Endothelial cell (in vitro differentiated cells): ENCODE data around the gene CCDC43. TPM values are rescaled to one million over a fixed set of nuclear protein-coding genes. Genes with fewer than 3 reads are reported as not detected.

Experiments
- DNase-seq: peaks from one replicate; pipeline ENCODE4 v3.0.0; 2021; ENCODE audit warnings: low spot score
- H3K27ac Mint-ChIP-seq: one replicate; pipeline ENCODE4 v1.8.0; 2021; ENCODE audit warnings: mixed read lengths, inconsistent platforms; ENCODE audit not compliant: unreplicated experiment
- H3K27me3 Mint-ChIP-seq: one replicate; pipeline ENCODE4 v1.8.0; 2021; ENCODE audit warnings: mild to moderate bottlenecking, moderate library complexity, mixed read lengths, inconsistent platforms; ENCODE audit not compliant: unreplicated experiment
- H3K36me3 Mint-ChIP-seq: one replicate; pipeline ENCODE4 v1.8.0; 2021; ENCODE audit warnings: mild to moderate bottlenecking, low read depth, mixed read lengths, inconsistent platforms; ENCODE audit not compliant: unreplicated experiment
- H3K4me1 Mint-ChIP-seq: one replicate; pipeline ENCODE4 v1.8.0; 2021; ENCODE audit warnings: mild to moderate bottlenecking, mixed read lengths, inconsistent platforms; ENCODE audit not compliant: unreplicated experiment
- H3K4me3 Mint-ChIP-seq: one replicate; pipeline ENCODE4 v1.8.0; 2021; ENCODE audit warnings: mild to moderate bottlenecking, mixed read lengths, inconsistent platforms; ENCODE audit not compliant: unreplicated experiment
- H3K9me3 Mint-ChIP-seq: one replicate; pipeline ENCODE4 v1.8.0; 2021; ENCODE audit warnings: mixed read lengths, inconsistent platforms; ENCODE audit not compliant: unreplicated experiment
- CTCF ChIP-seq: fragments of 200-600 bp; sonication (generic); IDR thresholded peaks from one replicate; pipeline ENCODE4 v1.5.0; 2021; ENCODE audit warnings: antibody characterized with exemption; ENCODE audit not compliant: unreplicated experiment
- total RNA-seq: library from RNA; stranded (reverse); fragmentation: NEBNext Ultra II Directional; extraction: Animal tissue kit (Norgen Biotek cat#: 25700); gene quantifications from one replicate; pipeline ENCODE4 v1.2.1, GENCODE V29; 2021; ENCODE audit not compliant: unreplicated experiment

Gene CCDC43
- total RNA-seq, 1 donor from 2014 or later: 26.1 TPM

- peaks cover 2% of the 10 kb centered on the region for H3K4me1 Mint-ChIP-seq
- no peak overlapping the region for H3K4me3 Mint-ChIP-seq
- H3K27me3 Mint-ChIP-seq: peaks cover 5% of the 10 kb centered on the region
- DNase-seq: no peak
- H3K9me3 Mint-ChIP-seq: no peaks in the 10 kb centered on the region
- TF ChIP-seq CTCF: no peak
- H3K27ac Mint-ChIP-seq: no peak overlapping the region
- peaks cover 4% of the 10 kb centered on the region for H3K36me3 Mint-ChIP-seq
Observed at GRCh38 chr17:44653954-44654353, 35.6 kb downstream of the CCDC43 start.

GRCh38 chr17:44653384-44653783, 36.2 kb downstream of the CCDC43 start:
- Mint-ChIP-seq H3K4me1 (peaks cover 2% of the 10 kb centered on the region), H3K27me3 (peaks cover 5% of the 10 kb centered on the region), H3K36me3 (peaks cover 4% of the 10 kb centered on the region), H3K9me3 (no peaks in the 10 kb centered on the region), H3K27ac (no peak overlapping the region), H3K4me3 (no peak overlapping the region)
- no peak for DNase-seq
- no peak for TF ChIP-seq CTCF

- Mint-ChIP-seq H3K36me3 (peaks cover 4% of the 10 kb centered on the region), H3K27ac (no peak overlapping the region), H3K27me3 (peaks cover 5% of the 10 kb centered on the region), H3K4me1 (peaks cover 2% of the 10 kb centered on the region), H3K4me3 (no peak overlapping the region), H3K9me3 (no peaks in the 10 kb centered on the region)
- no peak for TF ChIP-seq CTCF
- no peak for DNase-seq
Observed at GRCh38 chr17:44652727-44653126, 36.8 kb downstream of the CCDC43 start.

DNA sequence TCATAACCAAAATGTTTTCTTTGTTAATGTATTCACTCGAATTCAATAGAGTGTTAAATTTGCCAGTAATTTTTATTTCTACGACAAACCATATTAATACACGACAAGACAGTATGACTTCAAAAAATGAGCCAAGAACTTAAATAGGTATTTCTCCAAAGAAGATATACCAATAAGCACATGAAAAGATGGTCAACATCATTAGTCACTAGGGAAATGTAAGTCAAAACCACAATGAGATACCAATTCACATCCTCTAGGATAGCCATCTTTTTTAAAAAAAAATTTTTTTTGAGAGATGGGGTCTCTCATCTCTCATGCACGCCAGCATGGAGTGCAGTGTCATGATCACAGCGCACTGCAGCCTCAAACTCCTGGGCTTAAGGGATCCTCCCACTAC, 38.3 kb downstream of the CCDC43 start:
- H3K27me3 Mint-ChIP-seq: peaks cover 5% of the 10 kb centered on the region
- H3K4me3 Mint-ChIP-seq: no peak overlapping the region
- no peaks in the 10 kb centered on the region for H3K9me3 Mint-ChIP-seq
- DNase-seq: no peak
- no peaks in the 10 kb centered on the region for H3K4me1 Mint-ChIP-seq
- peaks cover 4% of the 10 kb centered on the region for H3K36me3 Mint-ChIP-seq
- no peak overlapping the region for H3K27ac Mint-ChIP-seq
- TF ChIP-seq CTCF: no peak

- Mint-ChIP-seq H3K9me3 (no peaks in the 10 kb centered on the region), H3K27ac (no peak overlapping the region), H3K36me3 (no peaks in the 10 kb centered on the region), H3K4me1 (no peaks in the 10 kb centered on the region), H3K27me3 (no peaks in the 10 kb centered on the region), H3K4me3 (no peak overlapping the region)
- TF ChIP-seq CTCF: no peak
- no peak for DNase-seq
Observed at GRCh38 chr17:44648963-44649362, 40.6 kb downstream of the CCDC43 start.
